Naive thymus-derived CD4-positive, alpha-beta T cell (primary cell): ENCODE results near the gene HNRNPAB. TPM values are rescaled to one million over a fixed set of nuclear protein-coding genes. Genes with fewer than 3 reads are reported as not detected.

ENCODE experiments used
- ATAC-seq: fragments of 150-1000 bp; cut with Tn5 transposase; 2 replicates; pipeline ENCODE4 v1.10.0; 2021; ENCODE audit warnings: mild to moderate bottlenecking, moderate library complexity
- CTCF ChIA-PET: fragments of 350-600 bp; sonication (Branson Sonifier 250); formaldehyde crosslinking; loops from one replicate; lab custom pipeline; 2021; ENCODE audit warnings: antibody characterized with exemption; lab: Charles Lee
- POLR2A ChIA-PET: fragments of 350-600 bp; sonication (Branson Sonifier 250); formaldehyde crosslinking; loops from one replicate; lab custom pipeline; 2021; ENCODE audit warnings: antibody characterized with exemption, inconsistent platforms; lab: Charles Lee
- DNase-seq, 9 donors: peaks; one replicate each; pipeline versions ENCODE4 v3.0.0 to v3.0.0-alpha.2; 2020 to 2022; ENCODE audit warnings: mixed read lengths in 1 of 9
- H3K27ac ChIP-seq: one replicate; pipeline ENCODE4 v1.7.0; 2013; ENCODE audit warnings: mild to moderate bottlenecking, low read depth, low read length, moderate library complexity
- H3K27me3 ChIP-seq, 2 donors: one replicate each; pipeline ENCODE4 v1.7.0; 2013; ENCODE audit warnings: low read length in 2 of 2, mild to moderate bottlenecking in 2 of 2, moderate library complexity in 2 of 2; ENCODE audit not compliant: control insufficient read depth in 2 of 2, insufficient read depth in 2 of 2
- H3K36me3 ChIP-seq, 3 experiments: 1 replicate in 2 of 3; 2 replicates in 1 of 3; pipeline ENCODE4 v1.7.0; 2013; ENCODE audit warnings: low read length in 3 of 3, mild to moderate bottlenecking in 3 of 3, moderate library complexity in 1 of 3; ENCODE audit not compliant: insufficient read depth in 3 of 3, control insufficient read depth in 2 of 3
- H3K4me1 ChIP-seq, 2 donors: one replicate each; pipeline ENCODE4 v1.7.0; 2013; ENCODE audit warnings: low read length in 2 of 2, mild to moderate bottlenecking in 2 of 2, moderate library complexity in 1 of 2; ENCODE audit not compliant: control insufficient read depth in 2 of 2, insufficient read depth in 2 of 2
- H3K4me3 ChIP-seq: 2 replicates; pipeline ENCODE4 v1.7.0; 2013; ENCODE audit warnings: mild to moderate bottlenecking, low read length
- H3K9me3 ChIP-seq, 3 experiments: 1 replicate in 2 of 3; 2 replicates in 1 of 3; pipeline ENCODE4 v1.7.0; 2013; ENCODE audit warnings: low read length in 3 of 3; ENCODE audit not compliant: control insufficient read depth in 2 of 3
- H3K27ac Mint-ChIP-seq, 9 donors: one replicate each; pipeline ENCODE4 v1.8.0; 2020 to 2022; ENCODE audit warnings: mixed read lengths in 9 of 9, mild to moderate bottlenecking in 8 of 9, moderate library complexity in 5 of 9, inconsistent platforms in 2 of 9
- H3K27me3 Mint-ChIP-seq, 5 donors: one replicate each; pipeline ENCODE4 v1.8.0; 2021 to 2022; ENCODE audit warnings: mixed read lengths in 5 of 5, mild to moderate bottlenecking in 1 of 5
- H3K36me3 Mint-ChIP-seq, 5 donors: one replicate each; pipeline ENCODE4 v1.8.0; 2020 to 2022; ENCODE audit warnings: mixed read lengths in 5 of 5, mild to moderate bottlenecking in 3 of 5, inconsistent platforms in 1 of 5
- H3K4me1 Mint-ChIP-seq, 7 donors: one replicate each; pipeline ENCODE4 v1.8.0; 2020 to 2022; ENCODE audit warnings: mixed read lengths in 7 of 7, mild to moderate bottlenecking in 3 of 7, inconsistent platforms in 1 of 7
- H3K4me3 Mint-ChIP-seq, 10 donors: one replicate each; pipeline ENCODE4 v1.8.0; 2020 to 2022; ENCODE audit warnings: mild to moderate bottlenecking in 10 of 10, mixed read lengths in 10 of 10, moderate library complexity in 6 of 10, inconsistent platforms in 2 of 10
- H3K9me3 Mint-ChIP-seq, 11 donors: one replicate each; pipeline ENCODE4 v1.8.0; 2020 to 2022; ENCODE audit warnings: mixed read lengths in 11 of 11, mild to moderate bottlenecking in 4 of 11, inconsistent platforms in 1 of 11, moderate library complexity in 1 of 11
- intact Hi-C, 2 donors: fragments of 100-400 bp; cut with micrococcal nuclease; formaldehyde crosslinking; loops; one replicate each; pipeline ENCODE4 v1.15.1; 2023
- polyA plus RNA-seq, 2 donors: library from polyadenylated mRNA; unstranded; fragments of 300-500 nt; fragmentation: Illumina TruSeq; gene quantifications; one replicate each; pipeline ENCODE4 v1.2.3, GENCODE V29; 2021
- total RNA-seq, 6 experiments: library from RNA in 5 of 6; stranded (reverse) in 5 of 6; gene quantifications; 1 replicate in 5 of 6; 2 replicates in 1 of 6; pipeline ENCODE4 v1.2.3 and lab custom pipeline; 2021 to 2026

The HNRNPAB gene
- total and polyA plus RNA-seq, 7 experiments from 2014 or later: 40.6 to 197 (median 76.5) TPM

GRCh38 chr5:178207183-178207916 is 3.0 kb downstream of the HNRNPAB start:
- peaks cover 0 to 2% (median 0%) of the 10 kb centered on the region in 5 donors for H3K27me3 Mint-ChIP-seq
- no peaks in the 10 kb centered on the region for H3K27me3 ChIP-seq
- peak overlapping the region in 8 of 10 donors; percentile 27 to 81 (median 50) for H3K4me3 Mint-ChIP-seq
- peaks cover 30 to 59% (median 35%) of the 10 kb centered on the region in 3 experiments for H3K36me3 ChIP-seq
- intact Hi-C loops: loop anchor here (5.0 to 10.0 kb wide), 6 partner anchors 75 to 1865 kb away; partner anchors contain the start of genes RUFY1 (in 2 of the 2), ARL10 (in 1 of the 2), KIAA1191 (in 1 of the 2) and RMND5B (in 1 of the 2)
- peaks cover 9 to 44% (median 14%) of the 10 kb centered on the region in 5 donors for H3K36me3 Mint-ChIP-seq
- DNase-seq (no peak), ATAC-seq (no peak)
- peaks cover 0 to 5% (median 0%) of the 10 kb centered on the region in 11 donors for H3K9me3 Mint-ChIP-seq
- H3K4me1 ChIP-seq: peaks cover 11 to 25% of the 10 kb centered on the region in 2 donors
- H3K9me3 ChIP-seq: no peaks in the 10 kb centered on the region
- ChIA-PET CTCF (interaction anchor here (0.5 to 0.8 kb wide), 2 partner anchors 63 to 406 kb away, joined by 3 read pairs; no protein-coding TSS in a partner anchor), POLR2A (interaction anchor here (0.8 to 1.9 kb wide), 3 partner anchors 8 to 26 kb away, joined by 3 to 11 read pairs (median 5); partner anchors contain the start of gene PHYKPL)
- peak overlapping the region in 8 of 9 donors; percentile 4 to 93 (median 76) for H3K27ac Mint-ChIP-seq
- H3K27ac ChIP-seq: peak overlapping the region; percentile 88
- no peak overlapping the region for H3K4me3 ChIP-seq
- H3K4me1 Mint-ChIP-seq: peaks cover 28 to 48% (median 34%) of the 10 kb centered on the region in 7 donors

- H3K27ac Mint-ChIP-seq: peak overlapping the region in 7 of 9 donors; percentile 4 to 93 (median 48)
- DNase-seq (no peak), ATAC-seq (no peak)
- peak overlapping the region in 4 of 10 donors; percentile 1 to 68 (median 42) for H3K4me3 Mint-ChIP-seq
- peaks cover 0 to 5% (median 0%) of the 10 kb centered on the region in 11 donors for H3K9me3 Mint-ChIP-seq
- intact Hi-C loops: loop anchor here (5.0 to 10.0 kb wide), 6 partner anchors 76 to 1864 kb away; partner anchors contain the start of genes RUFY1 (in 2 of the 2), ARL10 (in 1 of the 2), KIAA1191 (in 1 of the 2) and RMND5B (in 1 of the 2)
- H3K4me1 Mint-ChIP-seq: peaks cover 28 to 48% (median 34%) of the 10 kb centered on the region in 7 donors
- Histone ChIP-seq H3K4me1 (peaks cover 11 to 25% of the 10 kb centered on the region in 2 donors), H3K4me3 (no peak overlapping the region), H3K9me3 (no peaks in the 10 kb centered on the region), H3K36me3 (peaks cover 30 to 65% (median 35%) of the 10 kb centered on the region in 3 experiments), H3K27ac (no peak overlapping the region), H3K27me3 (no peaks in the 10 kb centered on the region)
- H3K36me3 Mint-ChIP-seq: peaks cover 9 to 44% (median 14%) of the 10 kb centered on the region in 5 donors
- H3K27me3 Mint-ChIP-seq: peaks cover 0 to 2% (median 0%) of the 10 kb centered on the region in 5 donors
- ChIA-PET POLR2A (no interaction called here), CTCF (interaction anchor here (0.8 kb wide), 1 partner anchor 405 kb away, joined by 3 read pairs; no protein-coding TSS in a partner anchor)
These were observed 3.6 kb downstream of the HNRNPAB start for GRCh38 chr5:178207917-178208280.

DNA sequence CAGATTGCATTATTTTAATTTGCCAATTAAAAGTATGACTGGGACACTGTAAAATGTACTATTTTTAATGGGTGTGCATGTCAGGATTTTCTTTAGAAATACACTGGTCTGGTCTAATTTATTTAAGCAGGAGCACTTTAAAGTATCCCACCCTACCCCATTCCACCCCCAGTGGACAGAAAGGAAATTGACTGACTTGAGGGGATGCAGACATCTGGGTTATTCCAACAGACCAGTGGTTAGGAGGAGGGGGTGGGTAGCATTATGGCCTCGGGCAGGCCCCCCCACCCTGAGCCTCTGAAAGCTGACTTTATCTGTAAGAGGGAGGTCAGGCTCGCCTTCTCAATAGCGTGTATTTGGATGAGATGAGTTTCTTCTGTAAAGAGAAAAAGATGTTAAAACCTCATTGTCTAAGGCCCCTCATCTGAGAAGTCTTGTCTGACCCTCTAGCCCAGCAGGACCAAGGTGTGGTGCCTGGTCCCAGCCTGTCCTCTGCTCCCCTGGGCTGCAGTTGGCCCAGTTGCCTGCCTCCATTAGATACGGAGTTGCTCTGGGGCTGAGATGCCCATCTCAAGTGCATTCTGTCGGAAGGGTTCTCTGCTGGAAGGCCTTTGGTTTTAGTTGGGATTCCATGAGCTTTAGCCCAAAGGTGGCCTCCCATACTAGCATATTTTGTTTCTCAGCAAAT is 4.4 kb downstream of the HNRNPAB start:
- Mint-ChIP-seq H3K4me1 (peaks cover 28 to 48% (median 36%) of the 10 kb centered on the region in 7 donors), H3K9me3 (peaks cover 0 to 5% (median 0%) of the 10 kb centered on the region in 11 donors), H3K4me3 (no peak overlapping the region), H3K27me3 (peaks cover 0 to 2% (median 0%) of the 10 kb centered on the region in 5 donors), H3K27ac (peak overlapping the region in 3 of 9 donors; percentile 8 to 27 (median 18)), H3K36me3 (peaks cover 9 to 50% (median 15%) of the 10 kb centered on the region in 5 donors)
- CTCF ChIA-PET: no interaction called here
- no peak for ATAC-seq
- no peaks in the 10 kb centered on the region for H3K27me3 ChIP-seq
- no peak for DNase-seq
- POLR2A ChIA-PET: no interaction called here
- peaks cover 11 to 25% of the 10 kb centered on the region in 2 donors for H3K4me1 ChIP-seq
- no peaks in the 10 kb centered on the region for H3K9me3 ChIP-seq
- no peak overlapping the region for H3K4me3 ChIP-seq
- no peak overlapping the region for H3K27ac ChIP-seq
- intact Hi-C loops: loop anchor here (5.0 to 10.0 kb wide), 6 partner anchors 76 to 1864 kb away; partner anchors contain the start of genes RUFY1 (in 2 of the 2), ARL10 (in 1 of the 2), KIAA1191 (in 1 of the 2) and RMND5B (in 1 of the 2)
- peaks cover 35 to 73% (median 37%) of the 10 kb centered on the region in 3 experiments for H3K36me3 ChIP-seq

DNA sequence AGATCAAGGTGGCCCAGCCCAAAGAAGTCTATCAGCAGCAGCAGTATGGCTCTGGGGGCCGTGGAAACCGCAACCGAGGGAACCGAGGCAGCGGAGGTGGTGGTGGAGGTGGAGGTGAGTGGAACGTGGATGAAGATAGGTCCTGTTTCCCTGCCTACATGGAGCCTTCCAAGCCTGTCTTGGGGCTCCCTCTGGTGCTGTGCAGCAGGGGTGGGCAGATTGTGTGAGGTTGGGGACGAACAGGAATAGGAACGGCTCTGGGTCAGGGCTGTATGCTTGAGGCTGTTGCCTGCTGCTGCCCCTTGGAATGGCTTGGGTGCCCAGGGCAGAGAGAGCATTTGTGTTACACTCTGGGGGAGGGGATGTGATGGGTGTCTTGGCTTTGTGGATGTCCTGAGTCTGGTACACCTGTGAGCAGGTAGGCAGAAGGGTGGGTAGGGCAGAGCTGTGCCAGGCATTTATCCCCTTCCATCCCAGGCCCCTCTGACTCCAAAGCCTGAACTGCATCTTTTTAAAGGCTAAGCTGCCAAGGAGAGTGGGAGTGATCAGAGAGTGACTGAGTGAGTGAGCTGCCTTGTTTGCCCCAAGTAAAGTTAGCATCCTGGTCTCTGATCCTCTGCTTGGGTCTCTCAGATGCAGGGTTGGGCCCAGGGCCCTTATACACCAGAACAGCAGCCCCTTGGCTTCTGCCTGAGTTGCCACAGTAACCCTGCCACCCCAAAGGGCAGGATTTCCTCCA is 5.2 kb downstream of the HNRNPAB start:
- intact Hi-C loops: loop anchor here (5.0 to 10.0 kb wide), 6 partner anchors 77 to 1863 kb away; partner anchors contain the start of genes RUFY1 (in 2 of the 2), ARL10 (in 1 of the 2), KIAA1191 (in 1 of the 2) and RMND5B (in 1 of the 2)

DNA sequence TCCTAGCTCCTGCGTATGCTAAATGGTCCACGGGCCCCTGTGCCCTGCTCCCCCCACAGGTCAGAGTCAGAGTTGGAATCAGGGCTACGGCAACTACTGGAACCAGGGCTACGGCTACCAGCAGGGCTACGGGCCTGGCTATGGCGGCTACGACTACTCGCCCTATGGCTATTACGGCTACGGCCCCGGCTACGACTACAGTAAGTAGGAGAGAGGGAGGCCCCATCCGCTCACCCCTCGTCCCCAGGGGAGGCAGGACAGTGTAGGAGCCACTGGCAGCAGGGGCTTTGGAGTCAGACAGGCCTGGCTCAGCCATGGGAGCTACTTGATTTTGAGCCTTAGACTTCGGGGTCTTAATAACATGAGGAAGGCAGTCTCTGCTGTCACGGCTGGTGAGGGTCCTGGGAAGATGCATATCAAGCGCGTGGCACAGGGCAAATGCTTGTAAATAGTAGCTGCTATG is 5.8 kb downstream of the HNRNPAB start:
- CTCF ChIA-PET: no interaction called here
- peaks cover 5 to 55% (median 18%) of the 10 kb centered on the region in 5 donors for H3K36me3 Mint-ChIP-seq
- intact Hi-C loops: no loop called here
- H3K27ac Mint-ChIP-seq: no peak overlapping the region
- peaks cover 28 to 54% (median 37%) of the 10 kb centered on the region in 7 donors for H3K4me1 Mint-ChIP-seq
- no peaks in the 10 kb centered on the region for H3K9me3 Mint-ChIP-seq
- H3K4me3 Mint-ChIP-seq: no peak overlapping the region
- peaks cover 11 to 25% of the 10 kb centered on the region in 2 donors for H3K4me1 ChIP-seq
- POLR2A ChIA-PET: interaction anchor here (0.7 kb wide), 1 partner anchor 20 kb away, joined by 3 read pairs; no protein-coding TSS in a partner anchor
- H3K27me3 ChIP-seq: no peaks in the 10 kb centered on the region
- peaks cover 35 to 83% (median 38%) of the 10 kb centered on the region in 3 experiments for H3K36me3 ChIP-seq
- ATAC-seq (no peak), DNase-seq (no peak)
- H3K4me3 ChIP-seq: no peak overlapping the region
- no peak overlapping the region for H3K27ac ChIP-seq
- no peaks in the 10 kb centered on the region for H3K27me3 Mint-ChIP-seq
- H3K9me3 ChIP-seq: no peaks in the 10 kb centered on the region

More for the DNA sequence above, 5.2 kb downstream of the HNRNPAB start:
- no peak overlapping the region for H3K27ac ChIP-seq
- no peaks in the 10 kb centered on the region for H3K9me3 ChIP-seq
- DNase-seq (no peak), ATAC-seq (no peak)
- no peak overlapping the region for H3K4me3 ChIP-seq
- H3K4me1 Mint-ChIP-seq: peaks cover 28 to 50% (median 35%) of the 10 kb centered on the region in 7 donors
- H3K4me1 ChIP-seq: peaks cover 11 to 25% of the 10 kb centered on the region in 2 donors
- H3K27me3 Mint-ChIP-seq: no peaks in the 10 kb centered on the region
- CTCF ChIA-PET: no interaction called here
- H3K9me3 Mint-ChIP-seq: peaks cover 0 to under 1% (median 0%) of the 10 kb centered on the region in 11 donors
- H3K27ac Mint-ChIP-seq: peak overlapping the region in 4 of 9 donors; percentile 9 to 51 (median 30)
- peaks cover 35 to 77% (median 38%) of the 10 kb centered on the region in 3 experiments for H3K36me3 ChIP-seq
- no peaks in the 10 kb centered on the region for H3K27me3 ChIP-seq
- no peak overlapping the region for H3K4me3 Mint-ChIP-seq
- H3K36me3 Mint-ChIP-seq: peaks cover 5 to 55% (median 18%) of the 10 kb centered on the region in 5 donors
- POLR2A ChIA-PET: no interaction called here
